Hindlimb muscle (tissue), 1 donor: ENCODE results near the gene JSRP1. TPM values are rescaled to one million over a fixed set of nuclear protein-coding genes. Genes with fewer than 3 reads are reported as not detected.

Experiments
- DNase-seq: peaks from one replicate; pipeline ENCODE4 v3.0.0-alpha.2; 2013
- polyA plus RNA-seq: library from polyadenylated mRNA; unstranded; fragments of 120-200 nt; gene quantifications from one replicate; pipeline ENCODE4 v1.2.1, GENCODE V29; 2013; ENCODE audit not compliant: insufficient read length

Gene JSRP1
- polyA plus RNA-seq, 1 donor, result 111 TPM

DNA sequence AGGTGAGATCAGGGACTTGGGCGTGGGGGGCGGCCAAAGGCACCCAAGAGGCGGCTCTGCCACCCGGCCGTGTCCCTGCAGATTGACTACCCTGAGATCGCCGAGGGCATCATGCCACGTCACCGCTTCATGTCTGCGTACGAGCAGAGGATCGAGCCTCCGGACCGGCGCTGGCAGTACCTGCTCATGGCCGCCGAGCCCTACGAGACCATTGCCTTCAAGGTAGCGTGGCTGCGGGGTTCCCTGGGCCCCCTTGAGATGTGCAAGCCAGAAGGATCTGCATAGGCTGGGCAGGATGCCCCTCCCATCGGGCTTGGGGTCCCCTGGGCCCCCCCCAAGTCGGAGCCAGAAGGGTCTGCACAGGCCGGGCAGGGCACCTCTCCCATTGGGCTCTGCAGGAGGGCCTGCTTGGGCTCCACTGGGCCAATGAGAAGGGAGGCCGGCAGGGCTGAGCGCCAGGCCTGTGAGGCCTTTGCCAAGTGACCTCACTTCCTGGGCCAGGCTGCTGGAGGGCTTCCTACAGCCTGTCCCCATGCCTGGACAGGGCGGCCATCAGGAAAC is 9.3 kb downstream of the JSRP1 start:
- DNase-seq, result no peak

DNA sequence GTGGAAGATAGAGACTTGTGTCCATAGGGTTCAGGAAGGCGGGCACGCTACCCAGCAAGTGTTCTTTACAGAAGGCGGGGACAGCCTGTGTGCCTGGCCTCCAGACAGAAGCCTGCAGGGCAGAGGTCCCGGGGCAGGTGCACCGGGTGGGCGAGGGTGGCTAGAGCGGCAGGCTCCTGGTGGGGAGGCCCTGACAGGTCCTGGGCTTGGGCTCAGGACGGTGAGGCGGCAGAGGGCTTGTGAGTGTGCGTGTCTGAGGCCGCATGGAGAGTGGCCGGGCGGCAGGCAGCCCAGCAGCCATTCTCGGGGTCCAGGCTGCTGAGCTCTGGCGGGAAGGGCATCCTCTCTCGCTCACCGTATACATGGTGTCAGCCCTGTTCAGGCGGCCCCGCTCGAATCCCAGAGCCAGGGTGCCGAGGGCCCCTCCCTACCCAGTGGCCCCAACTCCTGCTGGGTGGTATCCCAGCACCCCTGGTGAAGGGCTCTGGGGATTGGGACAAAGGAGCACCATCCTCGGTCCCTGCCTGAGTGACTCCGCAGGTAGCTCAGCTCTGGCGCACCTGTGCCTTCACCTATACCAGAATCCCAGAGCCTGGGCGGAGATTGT is 10.1 kb downstream of the JSRP1 start:
- no peak for DNase-seq

DNA sequence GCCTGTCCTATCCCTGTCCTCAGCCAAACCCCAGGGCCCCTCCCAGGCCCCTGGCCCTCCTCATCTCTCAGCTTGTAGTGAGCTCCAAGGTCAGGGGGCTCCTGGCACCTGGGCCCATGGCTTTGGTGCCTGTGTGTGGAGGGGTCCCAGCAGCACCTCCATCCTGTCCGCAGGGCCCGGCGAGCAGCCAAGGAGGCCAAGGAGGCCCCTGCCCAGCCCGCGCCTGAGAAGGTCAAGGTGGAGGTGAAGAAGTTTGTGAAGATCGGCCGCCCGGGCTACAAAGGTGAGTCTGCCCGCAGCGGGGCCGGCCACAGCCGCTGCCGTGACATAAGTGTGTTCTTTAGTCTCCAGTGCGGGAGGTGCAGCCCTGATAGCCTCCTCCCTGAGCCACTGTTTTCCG is 10.9 kb downstream of the JSRP1 start:
- DNase-seq, result no peak

DNA sequence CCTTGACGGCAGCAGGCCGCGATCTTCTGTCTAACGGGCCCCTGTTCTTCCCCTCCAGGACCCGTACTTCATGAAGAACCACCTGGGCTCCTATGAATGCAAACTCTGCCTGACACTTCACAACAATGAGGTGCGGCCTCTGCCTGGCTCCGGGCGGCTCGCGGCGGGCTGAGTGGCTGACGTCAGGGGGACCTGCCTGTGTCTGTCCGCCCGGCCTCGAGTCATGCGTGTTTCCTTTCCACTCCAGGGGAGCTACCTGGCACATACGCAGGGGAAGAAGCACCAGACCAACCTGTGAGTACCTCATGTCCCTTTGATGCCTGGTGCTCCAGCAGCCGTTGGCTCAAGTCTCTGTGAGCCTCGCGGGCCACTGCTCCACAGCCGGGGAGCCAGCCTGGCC is 11.7 kb downstream of the JSRP1 start:
- no peak for DNase-seq

DNA sequence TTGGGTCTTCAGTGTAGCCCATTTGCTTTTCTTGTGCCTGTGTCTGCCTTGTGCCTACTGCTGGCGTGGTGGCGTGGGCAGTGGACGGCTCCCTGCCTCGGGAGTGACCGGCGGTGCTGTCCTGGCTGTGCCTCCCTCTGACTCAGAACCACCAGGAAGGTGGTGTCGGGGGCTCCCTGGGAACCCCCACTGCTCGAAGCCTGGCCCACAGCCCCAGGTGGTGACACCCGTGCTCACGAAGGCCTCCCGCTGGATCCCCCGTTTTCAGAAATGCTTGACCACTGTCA is 12.1 kb downstream of the JSRP1 start:
- DNase-seq, result no peak

DNA sequence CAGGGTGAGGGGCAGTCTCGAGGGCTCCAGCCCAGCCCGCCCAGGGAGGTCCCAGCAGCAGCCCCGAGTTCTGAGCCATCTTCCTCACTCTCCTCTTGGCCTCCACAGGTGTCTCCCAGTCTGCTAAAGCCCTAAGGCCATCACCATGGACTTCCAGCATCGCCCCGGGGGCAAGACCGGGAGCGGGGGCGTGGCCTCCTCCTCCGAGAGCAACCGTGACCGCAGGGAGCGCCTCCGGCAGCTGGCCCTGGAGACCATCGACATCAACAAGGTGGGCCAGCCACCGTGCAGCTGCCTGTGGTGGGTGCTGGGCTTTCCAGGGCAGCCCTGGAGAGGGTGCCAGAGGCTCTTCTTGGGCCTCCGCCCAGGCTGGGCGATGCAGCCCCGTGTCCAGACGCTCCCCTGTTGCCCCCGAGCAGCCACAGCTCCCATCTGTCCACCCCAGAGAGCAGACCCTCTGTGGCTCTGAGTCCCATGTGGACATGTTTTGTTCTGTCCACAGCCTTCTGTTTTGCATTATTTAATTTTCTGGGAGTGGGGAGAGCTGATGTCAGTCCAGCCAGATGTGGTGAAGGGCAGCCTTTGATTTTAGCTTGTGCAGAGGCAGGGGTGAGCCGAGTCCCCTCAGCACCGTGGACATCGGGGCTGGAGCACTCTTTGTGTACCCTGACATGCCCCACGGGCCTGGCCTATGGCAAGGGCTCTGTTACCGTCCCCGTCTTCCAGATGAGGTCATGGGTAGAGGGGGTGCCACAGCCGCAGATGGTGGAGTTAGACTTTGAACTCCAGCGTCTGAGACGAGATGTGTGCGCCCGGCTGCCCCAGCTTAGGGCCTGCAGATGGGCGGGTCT is 12.7 kb downstream of the JSRP1 start:
- no peak for DNase-seq

DNA sequence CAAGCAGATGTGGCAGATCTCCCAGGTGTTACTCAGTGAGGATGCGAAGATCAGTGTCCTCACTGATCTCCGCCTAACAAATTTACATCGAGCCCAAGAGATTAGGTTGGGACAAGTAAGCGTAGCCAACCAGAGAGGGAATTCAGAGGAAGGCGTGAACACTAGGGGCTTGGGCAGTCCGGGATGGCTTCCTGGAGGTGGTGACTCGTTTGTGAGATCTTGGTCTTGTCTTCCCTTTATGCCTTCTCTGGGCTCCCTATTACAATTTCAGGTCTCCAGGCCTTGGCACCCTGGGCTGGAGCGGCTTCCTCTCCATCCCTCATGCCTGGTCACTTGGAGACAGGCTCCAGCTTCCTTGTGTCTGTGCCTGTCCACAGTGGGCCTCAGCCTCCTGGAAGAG is 13.4 kb downstream of the JSRP1 start:
- DNase-seq, result no peak

DNA sequence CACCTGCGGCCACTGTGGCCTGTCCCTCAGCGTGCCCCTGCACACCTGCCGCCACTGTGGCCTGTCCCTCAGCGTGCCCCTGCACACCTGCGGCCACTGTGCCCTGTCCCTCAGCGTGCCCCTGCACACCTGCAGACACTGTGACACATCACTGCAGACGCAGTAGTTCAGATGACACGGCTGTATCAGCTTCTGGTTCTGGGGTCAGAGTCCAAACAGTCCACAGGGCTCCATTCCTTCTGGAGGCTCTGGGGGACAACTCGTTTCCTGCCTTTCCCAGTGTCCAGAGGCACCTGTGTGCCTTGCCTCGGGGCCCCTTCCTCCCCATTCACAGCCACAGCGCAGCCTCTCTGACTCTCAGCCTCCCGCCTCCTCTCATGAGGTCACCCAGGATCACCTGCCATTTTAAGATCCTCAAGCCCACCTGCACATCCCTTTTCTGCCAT is 14.1 kb downstream of the JSRP1 start:
- no peak for DNase-seq

DNA sequence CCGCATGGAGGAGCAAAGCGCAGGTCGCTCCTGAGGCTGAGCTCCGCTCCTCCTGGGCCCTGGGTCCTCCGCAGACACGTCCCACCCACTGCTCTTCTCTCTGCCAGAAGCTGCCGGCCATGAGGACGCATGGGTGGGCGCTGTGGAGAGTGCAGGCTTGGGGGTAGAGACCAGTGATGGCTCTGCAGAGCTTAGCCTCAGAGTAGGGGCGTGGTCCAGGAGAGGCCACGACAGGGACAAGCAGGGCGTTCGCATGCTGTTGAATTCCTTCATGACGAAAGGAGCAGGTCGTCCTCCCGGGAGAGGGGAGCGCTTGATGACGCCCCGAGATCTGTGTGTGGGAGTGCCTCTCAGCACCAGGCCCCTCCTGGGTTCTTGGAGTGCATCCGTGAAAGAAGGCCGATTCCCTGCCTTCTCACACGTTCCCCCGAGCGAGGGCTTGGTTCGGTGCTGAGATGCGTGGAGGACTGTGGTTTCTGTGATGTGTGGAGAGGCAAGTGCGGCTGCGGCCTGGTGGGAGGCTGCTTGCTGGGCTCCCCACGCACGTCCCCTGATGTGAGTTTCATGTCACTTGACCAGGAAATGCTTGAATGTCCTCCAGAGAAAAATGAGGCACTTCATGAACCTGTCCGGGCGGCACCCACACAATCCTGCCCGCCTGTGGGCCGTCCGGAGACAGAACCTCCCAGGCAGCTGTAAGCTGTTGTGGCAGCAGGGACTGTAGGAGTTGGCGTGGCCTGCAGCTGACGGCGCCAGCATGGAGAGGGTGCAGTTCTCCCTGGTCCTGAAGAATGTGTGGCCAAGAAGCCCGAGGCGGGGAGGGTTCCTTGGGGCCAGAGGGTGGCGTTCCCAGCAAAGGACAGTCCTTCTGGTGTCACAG is 15.1 kb downstream of the JSRP1 start:
- DNase-seq, result no peak

DNA sequence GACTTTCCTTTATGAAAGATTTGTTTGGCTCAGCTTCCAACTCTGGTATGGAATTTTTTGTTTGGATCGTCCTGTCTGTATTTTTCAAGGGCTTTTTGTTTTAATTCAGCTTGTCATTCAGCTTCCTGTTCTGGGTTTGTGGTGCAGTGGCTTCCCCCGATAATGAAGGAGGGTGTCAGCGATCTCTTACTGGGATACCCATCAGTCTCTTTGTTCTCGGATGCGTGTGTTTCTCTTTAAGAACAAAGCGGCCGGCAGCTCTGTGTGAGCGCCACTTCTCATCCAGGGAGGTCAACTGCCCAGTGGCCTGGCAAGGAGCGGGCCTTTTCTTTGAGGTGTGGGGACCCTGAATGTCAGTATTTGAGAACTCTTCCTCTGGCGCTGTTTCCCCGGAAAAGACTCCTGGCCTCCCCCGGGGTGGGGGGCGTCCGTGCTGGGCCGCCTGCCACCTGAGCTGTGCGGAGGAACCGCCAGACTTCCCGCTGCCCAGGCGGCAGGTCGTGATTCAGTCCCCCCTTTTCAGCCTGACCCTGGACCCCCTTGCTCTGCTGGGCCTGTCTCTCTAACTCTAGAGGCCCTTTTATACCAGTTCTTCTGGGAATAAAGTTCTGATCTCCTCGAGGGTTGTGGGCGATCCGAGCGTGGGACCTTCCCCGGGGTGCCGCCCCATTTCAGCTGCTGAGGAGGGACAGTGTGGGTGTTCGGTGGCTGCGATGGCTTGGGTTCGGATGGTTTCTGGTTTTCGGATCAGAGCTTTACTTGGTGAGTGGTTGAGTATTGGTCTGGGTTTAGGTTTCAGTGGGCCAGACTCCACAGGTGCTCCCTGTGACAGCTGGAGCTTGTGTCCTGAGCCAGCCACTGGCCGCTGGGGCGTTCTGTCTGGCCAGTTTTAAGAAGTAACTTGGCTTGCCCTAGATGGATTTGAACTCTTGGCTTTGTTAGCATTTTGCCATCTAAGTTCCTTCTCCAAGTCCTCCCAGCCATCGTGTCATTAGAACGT is 16.1 kb downstream of the JSRP1 start:
- DNase-seq, result no peak

DNA sequence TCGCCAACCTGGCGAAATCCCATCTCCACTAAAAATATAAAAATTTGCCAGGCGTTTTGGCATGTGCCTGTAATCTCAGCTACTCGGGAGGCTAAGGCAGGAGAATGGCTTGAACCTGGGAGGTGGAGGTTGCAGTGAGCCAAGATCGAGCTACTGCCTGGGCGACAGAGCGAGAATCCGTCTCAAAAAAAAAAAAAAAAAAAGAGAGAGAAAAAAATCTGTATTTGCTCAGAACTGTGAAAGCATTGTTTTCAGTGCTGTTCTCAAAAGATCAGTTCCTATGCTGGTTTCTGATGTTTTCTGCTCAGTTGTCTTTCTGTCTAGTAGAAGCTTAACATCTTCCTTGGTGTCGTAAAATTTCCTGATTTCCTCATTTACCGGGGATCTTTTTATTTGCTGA is 17.0 kb downstream of the JSRP1 start:
- DNase-seq, result no peak

DNA sequence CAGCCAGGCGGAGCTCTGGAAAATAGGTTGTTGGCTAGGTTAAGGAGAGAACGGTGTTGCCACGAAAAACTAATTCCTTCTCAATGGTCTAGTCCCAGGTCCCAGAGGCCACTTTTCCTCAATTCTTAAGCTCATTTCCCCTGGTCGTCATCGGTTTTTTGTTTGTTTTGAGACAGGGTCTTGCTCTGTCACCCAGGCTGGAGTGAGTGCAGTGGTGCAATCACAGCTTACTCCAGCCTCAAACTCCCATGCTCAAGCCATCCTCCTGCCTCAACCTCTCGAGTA is 18.4 kb downstream of the JSRP1 start:
- no peak for DNase-seq

DNA sequence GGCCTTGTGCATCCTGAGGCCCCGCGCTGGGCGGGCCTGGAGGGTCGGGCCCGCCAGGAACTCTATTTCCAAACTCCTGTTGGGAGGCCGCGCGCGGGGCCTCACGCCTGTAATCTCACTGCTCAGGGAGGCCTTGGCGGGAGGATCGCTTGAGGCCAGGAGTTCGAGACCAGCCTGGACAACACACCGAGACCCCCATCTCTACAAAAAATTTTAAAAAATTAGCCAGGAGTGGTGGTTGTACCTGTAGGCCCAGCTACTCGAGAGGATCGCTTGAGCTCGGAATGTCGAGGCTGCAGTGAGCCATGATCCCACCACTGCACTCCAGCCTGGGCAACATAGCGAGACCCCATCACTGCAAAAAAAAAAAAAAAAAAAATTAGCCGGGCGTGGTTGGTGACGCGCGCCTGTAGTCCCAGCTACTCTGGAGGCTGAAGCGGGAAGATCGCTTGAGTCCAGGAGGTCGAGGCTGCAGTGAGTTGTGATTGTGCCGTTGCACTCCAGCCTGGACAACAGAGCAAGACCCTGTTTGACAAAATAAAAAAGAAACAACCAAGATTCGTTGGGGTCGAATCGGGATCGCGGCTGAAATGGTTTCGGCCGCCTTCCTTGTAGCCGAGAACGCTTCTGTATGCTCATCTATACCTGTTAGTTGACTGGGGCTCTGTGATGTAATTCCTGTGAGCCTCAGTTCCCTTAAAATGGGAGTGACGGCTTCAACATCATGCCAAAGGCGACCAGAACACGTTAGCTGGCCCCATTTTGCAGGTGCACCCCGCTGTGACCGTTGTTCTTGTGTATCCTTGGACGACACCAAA is 19.0 kb downstream of the JSRP1 start:
- no peak for DNase-seq

DNA sequence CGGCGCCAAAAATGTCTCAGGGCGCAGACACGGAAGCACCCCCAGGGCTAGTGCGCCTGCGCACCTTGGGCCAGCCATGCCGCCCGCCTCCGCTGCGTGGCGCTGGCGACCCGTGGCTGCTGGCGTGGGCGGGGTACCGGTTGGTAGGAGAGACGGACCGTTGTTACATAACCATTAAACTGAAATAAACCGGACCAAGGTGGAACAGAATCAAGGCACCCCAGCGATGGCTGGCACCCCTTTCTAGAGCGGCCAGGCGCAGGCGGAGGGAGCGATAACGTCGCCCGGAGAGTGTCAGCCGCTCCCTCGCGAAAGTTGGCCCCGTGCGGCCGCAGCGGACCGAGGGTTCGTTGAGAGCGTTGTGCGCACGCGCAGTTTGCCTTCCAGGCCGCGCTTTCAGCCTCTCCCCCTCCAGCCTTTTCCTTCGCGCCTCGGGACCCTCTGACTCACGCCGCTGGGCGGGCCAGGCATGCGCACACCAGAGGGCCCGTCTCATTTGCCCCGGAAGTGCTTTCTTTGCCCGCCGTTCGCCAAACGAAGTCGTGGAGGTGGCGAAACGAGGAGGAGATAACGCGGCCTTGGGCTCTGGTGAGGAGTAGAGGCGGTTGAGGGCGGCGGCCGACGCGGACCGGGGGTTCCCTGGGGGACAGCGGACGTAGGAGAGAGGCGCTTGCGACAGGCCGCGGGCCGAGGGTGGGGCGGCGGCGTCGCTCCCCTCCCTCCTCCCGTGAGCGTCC is 19.7 kb downstream of the JSRP1 start, which contains the start of the genes PLEKHJ1 and SF3A2:
TSS of gene PLEKHJ1 (minus strand) at position 16 of the 737 bp plus-strand sequence. CDS start 81 bp downstream, outside the sequence.
TSS of gene SF3A2 (plus strand) at position 511 of the 737 bp plus-strand sequence. CDS start 6,595 bp downstream, outside the sequence.
- peak; percentile 99 for DNase-seq

DNA sequence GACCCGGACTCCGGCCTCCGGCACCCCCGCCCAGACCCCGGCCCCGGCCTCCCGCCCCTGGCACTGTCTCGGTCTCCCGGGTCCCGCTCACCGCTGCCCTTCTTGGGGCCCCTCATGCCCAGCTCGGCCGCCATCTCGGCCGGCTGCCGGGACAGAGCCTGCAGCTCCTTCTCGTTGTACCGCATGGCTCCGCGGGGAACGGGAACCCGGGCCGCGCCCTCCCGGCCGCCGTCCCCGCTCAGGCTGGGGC is 20.2 kb downstream of the JSRP1 start:
- DNase-seq, result no peak

DNA sequence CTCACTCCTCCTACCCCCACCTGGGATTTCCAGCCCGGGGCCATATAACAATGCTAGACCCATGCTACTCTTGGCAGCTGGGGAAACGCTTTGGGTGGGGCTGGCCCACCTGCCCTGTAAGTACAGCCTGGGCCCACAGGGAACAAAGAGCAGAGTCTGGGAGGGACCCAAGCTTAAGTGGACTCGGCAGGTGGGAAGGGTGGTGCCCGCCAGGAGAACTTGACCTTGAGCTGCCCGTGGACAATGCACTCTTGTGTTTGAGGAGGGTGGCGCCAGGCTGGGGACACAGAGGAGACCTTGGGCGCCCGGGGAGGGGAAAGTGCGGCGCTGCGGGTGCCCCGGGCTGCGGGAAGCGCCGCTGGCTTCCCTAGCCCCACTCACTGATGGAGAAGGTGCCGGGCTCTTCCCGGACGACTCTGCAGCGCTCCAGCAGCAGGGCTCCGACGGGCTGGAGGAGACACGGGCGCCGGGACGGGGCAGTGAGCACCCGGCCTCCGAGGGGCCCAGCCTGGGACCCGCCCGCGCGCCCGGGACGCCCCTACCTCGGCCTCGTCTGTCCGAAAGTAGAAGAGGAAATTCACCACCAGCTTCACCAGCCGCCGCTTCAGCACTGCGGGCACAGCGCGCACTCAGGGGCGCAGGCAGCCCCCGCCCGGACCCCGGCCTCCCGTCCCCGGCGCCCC is 20.7 kb downstream of the JSRP1 start:
- no peak for DNase-seq

DNA sequence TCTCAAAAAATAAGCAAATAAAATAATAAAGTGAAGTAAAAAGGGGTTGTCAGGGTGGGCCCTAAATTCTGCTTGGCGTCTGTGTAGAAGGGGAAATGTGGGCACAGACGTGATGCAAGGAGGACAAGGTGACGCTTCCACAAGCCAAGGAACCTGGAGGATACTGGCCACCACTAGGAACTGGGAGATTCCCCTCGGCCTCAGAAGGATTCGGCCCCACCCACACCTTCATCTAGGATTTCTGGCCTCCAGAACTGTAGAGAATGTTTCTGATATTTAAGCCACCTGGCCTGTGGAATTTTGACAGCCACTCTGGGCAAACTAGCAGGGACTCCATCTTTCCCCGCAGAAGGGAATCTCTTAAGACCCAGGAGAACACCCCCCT is 21.2 kb downstream of the JSRP1 start:
- no peak for DNase-seq

DNA sequence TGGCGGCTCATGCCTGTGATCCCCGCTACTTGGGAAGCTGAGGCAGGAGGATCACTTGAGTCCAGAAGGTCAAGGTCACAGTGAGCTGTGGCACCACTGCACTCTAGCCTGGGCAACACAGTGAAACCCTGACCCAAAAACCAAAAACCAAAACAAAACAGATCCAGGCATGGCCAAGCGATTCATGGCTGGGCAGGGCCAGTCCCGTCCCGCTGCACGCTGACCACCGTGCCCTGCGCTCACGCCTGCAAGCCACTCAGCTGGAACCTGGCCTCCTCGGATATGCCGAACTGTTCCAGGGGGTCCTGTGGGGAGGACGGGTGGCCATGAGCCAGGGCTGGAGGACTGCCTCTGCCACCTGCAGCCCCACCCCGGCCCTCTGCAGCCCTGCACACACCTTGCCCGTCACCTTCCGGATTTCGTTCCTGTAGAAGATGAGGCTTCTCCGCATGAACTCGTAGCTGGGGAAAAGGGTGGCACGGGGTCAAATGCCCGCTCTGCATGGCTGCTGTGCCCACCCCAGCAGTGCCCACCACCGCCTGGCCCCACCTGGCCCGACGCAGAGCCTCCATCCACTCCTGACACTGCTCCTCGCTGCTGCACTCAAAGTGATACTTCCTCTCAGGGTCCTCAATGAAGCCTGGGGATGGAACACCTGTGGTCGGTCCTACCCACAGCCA is 22.5 kb downstream of the JSRP1 start:
- no peak for DNase-seq
